H1 (cell line): ENCODE measurements around the gene DECR2.

Source experiments
- EGR1 ChIP-seq: IDR thresholded peaks from 2 replicates; pipeline ENCODE4 v1.6.1; 2011; ENCODE audit warnings: low read depth, low read length, borderline replicate concordance
- FOSL1 ChIP-seq: IDR thresholded peaks from 2 replicates; pipeline ENCODE4 v1.6.1; 2011; ENCODE audit warnings: mild to moderate bottlenecking, low read depth, low read length, moderate library complexity; ENCODE audit not compliant: insufficient read depth
- GABPA ChIP-seq: IDR thresholded peaks from 2 replicates; pipeline ENCODE4 v1.6.1; 2011; ENCODE audit warnings: mild to moderate bottlenecking, low read length, moderate library complexity, borderline replicate concordance; ENCODE audit not compliant: insufficient read depth
- HDAC6 ChIP-seq: IDR thresholded peaks from one replicate; pipeline ENCODE4 v1.7.1; 2012; ENCODE audit warnings: low read depth, mild to moderate bottlenecking, inconsistent platforms, low read length, moderate library complexity
- MAX ChIP-seq: IDR thresholded peaks from 2 replicates; pipeline ENCODE4 v1.6.1; 2012; ENCODE audit warnings: inconsistent platforms
- POLR2A ChIP-seq, 2 experiments: IDR thresholded peaks; 1 replicate in 1 of 2; 2 replicates in 1 of 2; pipeline ENCODE4 v1.6.1; 2011; ENCODE audit warnings: low read depth in 2 of 2, low read length in 2 of 2, mild to moderate bottlenecking in 2 of 2; ENCODE audit errors: control extremely low read depth in 1 of 2
- RFX5 ChIP-seq: IDR thresholded peaks from 2 replicates; pipeline ENCODE4 v1.6.1; 2011; ENCODE audit warnings: low read depth, low read length, improper control_type of control experiment, borderline replicate concordance
- SUZ12 ChIP-seq: fragments of 200-600 bp; sonication (generic); IDR thresholded peaks from 2 replicates; pipeline ENCODE4 v1.6.1; 2012; ENCODE audit warnings: mild to moderate bottlenecking, inconsistent platforms, low read length, moderate library complexity, mixed read lengths
- ZNF274 ChIP-seq: IDR thresholded peaks from 2 replicates; pipeline ENCODE4 v1.7.0; 2012; ENCODE audit warnings: low read length, borderline replicate concordance; ENCODE audit errors: extremely low read depth
- TF ChIP-seq, protein P1 (sequence below), 3 experiments: IDR thresholded peaks; 1 replicate in 2 of 3; 2 replicates in 1 of 3; pipeline versions ENCODE4 v1.5.1 to v1.6.1; 2011; ENCODE audit warnings: low read length in 3 of 3, mild to moderate bottlenecking in 3 of 3, inconsistent platforms in 2 of 3, low read depth in 1 of 3, moderate library complexity in 1 of 3; ENCODE audit not compliant: insufficient read depth in 1 of 3; ENCODE audit errors: control extremely low read depth in 1 of 3

- no peak for TF ChIP-seq EGR1
- no peak for TF ChIP-seq SUZ12
- no peak for TF ChIP-seq FOSL1
- TF ChIP-seq ZNF274: no peak
- no peak for TF ChIP-seq MAX
- no peak for TF ChIP-seq HDAC6
- TF ChIP-seq, protein P1, sequence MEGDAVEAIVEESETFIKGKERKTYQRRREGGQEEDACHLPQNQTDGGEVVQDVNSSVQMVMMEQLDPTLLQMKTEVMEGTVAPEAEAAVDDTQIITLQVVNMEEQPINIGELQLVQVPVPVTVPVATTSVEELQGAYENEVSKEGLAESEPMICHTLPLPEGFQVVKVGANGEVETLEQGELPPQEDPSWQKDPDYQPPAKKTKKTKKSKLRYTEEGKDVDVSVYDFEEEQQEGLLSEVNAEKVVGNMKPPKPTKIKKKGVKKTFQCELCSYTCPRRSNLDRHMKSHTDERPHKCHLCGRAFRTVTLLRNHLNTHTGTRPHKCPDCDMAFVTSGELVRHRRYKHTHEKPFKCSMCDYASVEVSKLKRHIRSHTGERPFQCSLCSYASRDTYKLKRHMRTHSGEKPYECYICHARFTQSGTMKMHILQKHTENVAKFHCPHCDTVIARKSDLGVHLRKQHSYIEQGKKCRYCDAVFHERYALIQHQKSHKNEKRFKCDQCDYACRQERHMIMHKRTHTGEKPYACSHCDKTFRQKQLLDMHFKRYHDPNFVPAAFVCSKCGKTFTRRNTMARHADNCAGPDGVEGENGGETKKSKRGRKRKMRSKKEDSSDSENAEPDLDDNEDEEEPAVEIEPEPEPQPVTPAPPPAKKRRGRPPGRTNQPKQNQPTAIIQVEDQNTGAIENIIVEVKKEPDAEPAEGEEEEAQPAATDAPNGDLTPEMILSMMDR (IDR thresholded peaks at IDR 0.05; ENCODE audit: control extremely low read depth in 1 of 3, insufficient read depth in 1 of 3, low read depth in 1 of 3, low read length in 3 of 3): no peak
- TF ChIP-seq POLR2A (IDR thresholded peaks at IDR 0.05; ENCODE audit: control extremely low read depth in 1 of 2, low read depth in 2 of 2, low read length in 2 of 2): no peak
- TF ChIP-seq RFX5: no peak
- no peak for TF ChIP-seq GABPA
Measured at GRCh38 chr16:389352-389751, 12.3 kb upstream of the DECR2 start.
